ENCODE data around the gene SEL1L.
"Not testable (repeated sequence)": the region's sequence is repeated elsewhere in the genome, so short reads cannot be mapped to it uniquely, and the experiment has no call there.

Gene SEL1L

DNA sequence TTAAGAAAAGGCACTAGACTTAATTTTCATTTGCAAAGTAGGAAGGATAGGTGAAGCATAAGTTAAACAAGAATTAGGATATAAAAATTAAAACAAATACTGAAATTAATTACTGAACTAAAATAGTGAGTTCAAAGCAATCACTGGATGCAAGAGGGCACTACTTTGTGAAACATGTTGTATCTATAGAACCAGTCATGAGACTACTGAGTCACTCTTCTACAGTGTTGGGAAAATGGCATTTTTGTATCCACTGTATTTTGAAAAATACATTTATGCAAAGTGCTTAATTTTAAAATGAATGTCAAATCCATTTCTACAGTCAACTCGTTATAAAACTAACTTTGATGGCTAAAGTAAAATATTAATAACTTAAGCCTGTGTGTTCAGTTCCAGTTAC, 47.9 kb downstream of the SEL1L start:
- no peak overlapping the region for H3K27ac ChIP-seq (ENCODE audit: low read depth, low read length)

DNA sequence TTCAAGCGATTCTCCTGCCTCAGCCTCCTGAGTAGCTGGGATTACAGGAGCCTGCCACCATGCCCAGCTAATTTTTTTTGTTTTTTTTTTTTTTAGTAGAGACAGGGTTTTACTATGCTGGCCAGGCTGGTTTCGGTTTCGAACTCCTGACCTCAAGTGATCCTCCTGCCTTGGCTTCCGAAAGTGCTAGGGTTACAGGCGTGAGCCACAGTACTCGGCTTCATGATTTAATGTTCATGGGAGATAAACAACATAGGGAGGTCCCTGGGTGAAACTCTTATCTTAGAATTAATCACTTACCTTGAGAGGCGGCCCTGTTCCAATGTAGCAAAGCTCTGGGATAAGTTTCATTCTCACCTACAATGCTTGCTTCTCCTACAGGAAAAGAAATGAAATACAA, 48.3 kb downstream of the SEL1L start:
- no peak overlapping the region for H3K9ac ChIP-seq (ENCODE audit: low read length)
- H3K27ac ChIP-seq (ENCODE audit: low read depth, low read length): no peak overlapping the region
- H3K4me3 ChIP-seq (ENCODE audit: low read length): no peak overlapping the region
- H3K4me1 ChIP-seq (ENCODE audit: control insufficient read depth, insufficient read depth, low read length): no peaks in the 10 kb centered on the region
- no peaks in the 10 kb centered on the region for H3K27me3 ChIP-seq (ENCODE audit: control insufficient read depth, insufficient read depth, low read length)
- H3K36me3 ChIP-seq (ENCODE audit: control insufficient read depth, insufficient read depth, low read length): peaks cover 35% of the 10 kb centered on the region

More for the DNA sequence above, 47.9 kb downstream of the SEL1L start:
- Histone ChIP-seq H3K27me3 (ENCODE audit: control insufficient read depth, insufficient read depth, low read length) (no peaks in the 10 kb centered on the region), H3K4me1 (ENCODE audit: control insufficient read depth, insufficient read depth, low read length) (no peaks in the 10 kb centered on the region), H3K4me3 (ENCODE audit: low read length) (no peak overlapping the region), H3K9ac (ENCODE audit: low read length) (no peak overlapping the region), H3K36me3 (ENCODE audit: control insufficient read depth, insufficient read depth, low read length) (peaks cover 32% of the 10 kb centered on the region)

DNA sequence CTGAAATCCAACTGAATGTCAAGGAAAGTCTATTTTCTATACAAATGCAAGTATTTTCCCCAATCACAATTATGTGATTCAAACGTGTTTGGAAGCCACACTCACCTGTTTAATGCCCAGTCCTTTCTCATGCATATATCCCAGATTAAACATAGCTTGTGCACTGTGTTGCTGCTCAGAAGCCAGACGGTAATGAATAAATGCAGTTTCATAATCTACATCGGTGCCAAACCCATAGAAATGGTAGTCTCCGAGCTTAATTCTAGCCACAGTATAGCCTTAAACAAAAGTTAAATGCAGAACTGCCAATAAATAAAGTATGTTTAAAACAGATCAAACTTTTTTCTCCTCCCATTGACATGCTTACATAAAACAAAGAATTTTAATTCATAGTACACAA, 49.5 kb downstream of the SEL1L start:
- H3K27ac ChIP-seq (ENCODE audit: low read depth, low read length): no peak overlapping the region
- H3K4me3 ChIP-seq (ENCODE audit: low read length): no peak overlapping the region
- H3K4me1 ChIP-seq (ENCODE audit: control insufficient read depth, insufficient read depth, low read length): no peaks in the 10 kb centered on the region
- no peaks in the 10 kb centered on the region for H3K27me3 ChIP-seq (ENCODE audit: control insufficient read depth, insufficient read depth, low read length)
- peaks cover 33% of the 10 kb centered on the region for H3K36me3 ChIP-seq (ENCODE audit: control insufficient read depth, insufficient read depth, low read length)
- no peak overlapping the region for H3K9ac ChIP-seq (ENCODE audit: low read length)

DNA sequence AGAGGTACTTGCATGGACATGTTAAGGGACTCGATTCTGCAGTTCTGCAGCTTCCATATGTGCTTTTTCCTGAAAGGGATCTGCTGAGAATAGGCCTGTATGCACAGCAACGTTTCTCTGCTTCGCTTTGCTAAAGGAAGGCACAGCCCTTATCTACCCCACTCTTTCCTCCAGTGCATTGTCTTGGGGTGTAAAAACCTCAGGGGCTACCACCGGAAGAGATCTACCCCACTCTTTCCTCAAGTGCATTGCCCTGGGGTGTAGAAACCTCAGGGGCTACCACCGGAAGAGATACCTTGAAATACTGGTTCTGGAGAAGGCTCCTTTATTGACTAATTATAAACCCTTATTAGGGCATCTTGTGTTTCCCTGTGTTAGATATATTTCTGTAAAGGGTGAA, 52.9 kb downstream of the SEL1L start:
- Histone ChIP-seq H3K36me3 (ENCODE audit: control insufficient read depth, insufficient read depth, low read length) (peaks cover 29% of the 10 kb centered on the region), H3K27ac (ENCODE audit: low read depth, low read length) (no peak overlapping the region), H3K27me3 (ENCODE audit: control insufficient read depth, insufficient read depth, low read length) (no peaks in the 10 kb centered on the region), H3K4me1 (ENCODE audit: control insufficient read depth, insufficient read depth, low read length) (no peaks in the 10 kb centered on the region), H3K4me3 (ENCODE audit: low read length) (no peak overlapping the region), H3K9ac (ENCODE audit: low read length) (no peak overlapping the region)

DNA sequence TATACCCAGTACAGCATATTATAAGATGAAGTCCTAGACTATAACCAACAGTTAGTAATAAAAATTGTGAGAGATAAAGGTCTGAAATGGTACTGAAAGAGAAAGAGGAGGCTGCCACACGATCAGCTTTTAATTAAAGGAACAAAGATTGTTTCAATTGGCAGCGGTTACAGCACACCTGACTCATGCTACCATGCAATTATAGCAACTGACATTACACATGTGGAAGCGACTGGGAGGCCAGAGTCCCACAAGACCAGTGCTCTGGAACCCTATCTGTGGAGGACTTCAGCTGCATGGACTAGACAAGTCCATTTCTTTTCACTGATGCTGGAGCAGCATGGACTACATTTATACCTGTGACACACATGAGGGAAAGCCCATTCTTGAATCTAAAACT, 55.2 kb downstream of the SEL1L start:
- no peaks in the 10 kb centered on the region for H3K27me3 ChIP-seq (ENCODE audit: control insufficient read depth, insufficient read depth, low read length)
- H3K4me1 ChIP-seq (ENCODE audit: control insufficient read depth, insufficient read depth, low read length): no peaks in the 10 kb centered on the region
- peaks cover 17% of the 10 kb centered on the region for H3K36me3 ChIP-seq (ENCODE audit: control insufficient read depth, insufficient read depth, low read length)
- no peak overlapping the region for H3K4me3 ChIP-seq (ENCODE audit: low read length)
- H3K9ac ChIP-seq (ENCODE audit: low read length): no peak overlapping the region
- H3K27ac ChIP-seq (ENCODE audit: low read depth, low read length): no peak overlapping the region

DNA sequence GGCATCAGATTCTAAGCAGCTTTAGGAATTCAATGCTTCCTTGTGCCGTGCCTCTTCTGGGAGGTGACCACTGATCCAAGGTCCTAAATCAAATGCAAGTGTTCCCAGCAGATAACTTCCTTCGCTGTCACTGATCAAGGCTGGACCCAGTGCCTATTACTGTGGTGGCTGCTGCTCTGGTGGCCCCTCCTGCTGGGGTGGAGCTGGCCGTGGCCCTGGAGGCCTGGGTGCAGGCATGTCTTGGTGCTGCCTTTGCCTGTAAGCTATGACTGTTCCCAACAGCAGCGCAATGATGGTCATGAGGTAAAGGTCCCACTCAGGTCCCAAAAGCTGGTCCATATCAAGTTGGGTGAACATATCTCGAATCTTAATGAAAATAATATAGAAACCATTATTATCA, 56.8 kb downstream of the SEL1L start:
- H3K36me3 ChIP-seq (ENCODE audit: control insufficient read depth, insufficient read depth, low read length): peaks cover 17% of the 10 kb centered on the region
- no peak overlapping the region for H3K27ac ChIP-seq (ENCODE audit: low read depth, low read length)
- H3K4me3 ChIP-seq (ENCODE audit: low read length): no peak overlapping the region
- H3K27me3 ChIP-seq (ENCODE audit: control insufficient read depth, insufficient read depth, low read length): no peaks in the 10 kb centered on the region
- H3K4me1 ChIP-seq (ENCODE audit: control insufficient read depth, insufficient read depth, low read length): no peaks in the 10 kb centered on the region
- H3K9ac ChIP-seq (ENCODE audit: low read length): no peak overlapping the region

DNA sequence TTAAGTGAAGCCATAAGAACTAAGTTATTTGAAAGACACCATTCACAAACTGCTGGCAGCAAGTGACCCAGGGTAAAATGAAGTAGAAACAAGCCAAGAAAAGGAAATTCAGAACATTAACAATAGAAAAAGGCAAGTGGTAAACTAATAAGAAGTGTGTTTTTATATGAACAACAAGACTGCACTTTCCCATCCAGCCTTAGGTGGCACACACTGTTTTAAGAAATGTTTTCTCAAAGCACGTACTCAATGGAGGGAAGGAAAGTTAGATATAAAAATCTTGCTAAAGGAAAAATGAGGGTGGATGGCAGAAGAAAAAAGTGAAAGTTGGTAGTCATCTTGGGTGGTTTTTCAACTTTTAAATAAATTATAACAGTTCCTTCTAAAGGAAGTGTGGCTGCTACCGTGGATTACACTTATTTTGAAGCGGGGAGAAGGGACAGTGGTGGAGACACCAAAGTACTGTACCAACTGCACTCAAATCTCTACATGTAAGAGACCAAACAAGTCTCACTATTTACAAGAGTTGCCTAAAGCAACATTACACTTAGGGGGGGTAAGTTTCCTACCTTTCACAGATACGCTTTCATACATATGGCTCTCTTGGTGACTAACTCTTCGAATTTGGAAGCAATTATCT, 58.8 kb downstream of the SEL1L start:
- no peak overlapping the region for H3K4me3 ChIP-seq (ENCODE audit: low read length)
- peaks cover 14% of the 10 kb centered on the region for H3K36me3 ChIP-seq (ENCODE audit: control insufficient read depth, insufficient read depth, low read length)
- no peak overlapping the region for H3K9ac ChIP-seq (ENCODE audit: low read length)
- H3K27me3 ChIP-seq (ENCODE audit: control insufficient read depth, insufficient read depth, low read length): no peaks in the 10 kb centered on the region
- no peak overlapping the region for H3K27ac ChIP-seq (ENCODE audit: low read depth, low read length)
- H3K4me1 ChIP-seq (ENCODE audit: control insufficient read depth, insufficient read depth, low read length): no peaks in the 10 kb centered on the region

DNA sequence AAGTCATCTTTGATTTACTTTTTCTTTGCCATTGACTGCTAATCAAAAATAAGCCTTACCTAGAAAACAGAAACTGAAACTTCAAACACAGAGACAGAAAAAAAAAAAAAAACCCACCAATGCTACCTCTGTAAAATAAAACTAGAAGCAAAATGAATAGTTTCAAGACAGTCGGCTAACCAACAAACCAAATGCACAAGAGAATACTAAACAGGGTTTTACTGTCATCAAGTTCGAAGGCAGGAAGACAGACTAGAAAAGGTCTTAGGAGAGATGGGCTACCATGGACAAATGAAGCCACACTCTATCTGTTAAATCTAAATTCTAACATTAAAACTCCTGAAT, 59.5 kb downstream of the SEL1L start:
- Histone ChIP-seq H3K4me3 (ENCODE audit: low read length) (no peak overlapping the region), H3K4me1 (ENCODE audit: control insufficient read depth, insufficient read depth, low read length) (no peaks in the 10 kb centered on the region), H3K27ac (ENCODE audit: low read depth, low read length) (no peak overlapping the region), H3K36me3 (ENCODE audit: control insufficient read depth, insufficient read depth, low read length) (peaks cover 14% of the 10 kb centered on the region), H3K27me3 (ENCODE audit: control insufficient read depth, insufficient read depth, low read length) (no peaks in the 10 kb centered on the region), H3K9ac (ENCODE audit: low read length) (no peak overlapping the region)

DNA sequence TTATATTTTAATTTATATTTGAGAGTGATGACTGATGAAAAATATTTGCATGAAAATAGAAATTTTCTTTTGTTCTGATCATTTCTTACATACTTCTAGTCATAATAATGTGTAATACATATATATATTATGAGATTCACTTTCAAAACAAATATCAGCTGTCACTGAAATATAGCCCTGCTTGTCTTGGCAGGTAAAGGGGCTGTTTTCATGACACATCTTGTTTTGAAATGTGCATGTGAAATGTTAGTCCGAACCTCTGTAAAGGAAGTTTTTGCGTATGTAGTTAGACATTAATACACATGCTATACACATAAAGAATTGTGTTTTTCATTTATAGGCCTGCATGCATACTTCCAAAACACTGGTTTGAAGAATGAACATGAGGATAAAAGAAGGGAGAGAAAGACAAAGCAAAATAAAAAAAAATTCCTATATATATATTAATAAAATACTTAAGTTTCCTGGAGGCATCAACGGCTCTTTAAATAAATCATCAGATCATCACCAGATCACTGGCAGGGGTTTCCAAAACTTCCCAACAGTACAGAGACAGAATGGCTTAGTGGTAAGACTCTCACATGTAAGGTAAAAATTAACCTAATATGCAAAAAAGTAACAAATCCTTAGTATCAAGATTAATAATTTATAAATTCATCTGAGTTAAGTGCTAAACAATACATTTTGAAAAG, 60.1 kb downstream of the SEL1L start:
- no peak overlapping the region for H3K4me3 ChIP-seq (ENCODE audit: low read length)
- H3K27me3 ChIP-seq (ENCODE audit: control insufficient read depth, insufficient read depth, low read length): no peaks in the 10 kb centered on the region
- H3K4me1 ChIP-seq (ENCODE audit: control insufficient read depth, insufficient read depth, low read length): no peaks in the 10 kb centered on the region
- peaks cover 10% of the 10 kb centered on the region for H3K36me3 ChIP-seq (ENCODE audit: control insufficient read depth, insufficient read depth, low read length)
- no peak overlapping the region for H3K27ac ChIP-seq (ENCODE audit: low read depth, low read length)
- H3K9ac ChIP-seq (ENCODE audit: low read length): no peak overlapping the region

DNA sequence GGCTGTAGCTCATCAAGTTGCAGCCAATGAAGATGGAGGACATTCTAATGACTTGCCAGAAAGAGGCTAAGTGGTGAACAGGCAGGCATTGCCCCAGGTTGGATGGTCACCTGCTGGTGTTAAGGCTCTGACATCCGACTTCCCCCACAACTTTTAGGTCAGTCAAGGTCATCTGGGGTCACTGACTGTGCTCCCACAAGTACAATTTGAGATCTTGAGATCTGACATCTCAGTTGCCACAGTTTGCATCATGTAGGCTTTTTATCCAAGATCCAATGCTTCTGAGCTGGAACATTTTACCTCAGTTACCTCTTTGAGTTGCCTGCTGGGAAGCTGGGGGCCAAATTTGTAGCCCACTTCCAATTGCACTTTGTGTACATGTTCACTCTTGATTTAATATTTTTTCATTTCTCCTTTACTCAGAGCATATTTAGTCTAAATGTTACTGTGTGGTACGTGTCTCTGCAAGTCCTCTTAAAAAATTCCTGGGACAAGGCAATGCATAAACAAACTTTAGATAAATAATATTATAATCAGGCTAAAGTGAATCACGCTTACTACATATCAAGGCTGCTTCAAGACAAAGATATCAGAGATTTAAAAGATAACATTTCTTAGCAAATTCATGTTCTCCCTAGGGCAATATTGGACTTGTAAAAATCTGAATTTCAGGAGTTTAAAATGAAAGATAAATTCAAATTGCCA, 61.4 kb downstream of the SEL1L start:
- no peak overlapping the region for H3K9ac ChIP-seq (ENCODE audit: low read length)
- H3K36me3 ChIP-seq (ENCODE audit: control insufficient read depth, insufficient read depth, low read length): peaks cover 6% of the 10 kb centered on the region
- H3K4me1 ChIP-seq (ENCODE audit: control insufficient read depth, insufficient read depth, low read length): no peaks in the 10 kb centered on the region
- no peaks in the 10 kb centered on the region for H3K27me3 ChIP-seq (ENCODE audit: control insufficient read depth, insufficient read depth, low read length)
- no peak overlapping the region for H3K4me3 ChIP-seq (ENCODE audit: low read length)
- no peak overlapping the region for H3K27ac ChIP-seq (ENCODE audit: low read depth, low read length)

DNA sequence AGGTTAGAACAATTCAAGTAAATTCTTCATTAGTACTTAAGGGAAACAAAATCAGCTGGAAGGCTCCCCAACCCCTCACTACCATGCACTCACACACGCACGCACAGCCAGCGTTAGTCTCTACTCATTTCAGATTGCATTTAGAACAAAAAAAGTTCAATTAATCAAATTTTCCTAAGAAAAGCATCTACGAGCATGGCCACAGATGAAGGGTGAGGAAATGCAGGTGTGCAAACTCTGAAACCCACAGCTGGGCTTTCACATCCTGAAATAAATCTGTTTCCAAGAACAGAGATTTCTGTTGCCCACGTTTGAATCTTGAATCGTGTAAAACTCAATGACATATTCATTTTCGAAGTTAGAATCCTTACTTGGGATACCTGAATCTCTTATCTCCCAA, 62.6 kb downstream of the SEL1L start:
- H3K9ac ChIP-seq (ENCODE audit: low read length): no peak overlapping the region
- H3K27ac ChIP-seq (ENCODE audit: low read depth, low read length): no peak overlapping the region
- no peaks in the 10 kb centered on the region for H3K4me1 ChIP-seq (ENCODE audit: control insufficient read depth, insufficient read depth, low read length)
- H3K4me3 ChIP-seq (ENCODE audit: low read length): no peak overlapping the region
- no peaks in the 10 kb centered on the region for H3K27me3 ChIP-seq (ENCODE audit: control insufficient read depth, insufficient read depth, low read length)
- peaks cover 1% of the 10 kb centered on the region for H3K36me3 ChIP-seq (ENCODE audit: control insufficient read depth, insufficient read depth, low read length)

DNA sequence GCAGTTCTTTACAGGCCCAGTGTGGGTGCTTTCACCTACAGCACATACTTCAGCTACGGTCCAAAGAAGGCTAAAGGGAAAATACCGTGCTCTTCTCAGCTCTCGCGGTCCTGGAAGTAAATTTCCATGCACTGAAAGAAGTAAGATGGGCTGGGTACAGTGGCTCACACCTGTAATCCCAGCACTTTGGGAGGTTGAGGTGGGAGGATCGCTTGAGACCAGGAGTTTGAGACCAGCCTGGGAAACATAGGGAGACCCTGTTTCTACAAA, 63.2 kb downstream of the SEL1L start:
- H3K9ac ChIP-seq (ENCODE audit: low read length); H3K4me1 ChIP-seq (ENCODE audit: control insufficient read depth, insufficient read depth, low read length); H3K27ac ChIP-seq (ENCODE audit: low read depth, low read length); H3K27me3 ChIP-seq (ENCODE audit: control insufficient read depth, insufficient read depth, low read length); H3K4me3 ChIP-seq (ENCODE audit: low read length); H3K36me3 ChIP-seq (ENCODE audit: control insufficient read depth, insufficient read depth, low read length): not testable (repeated sequence)

DNA sequence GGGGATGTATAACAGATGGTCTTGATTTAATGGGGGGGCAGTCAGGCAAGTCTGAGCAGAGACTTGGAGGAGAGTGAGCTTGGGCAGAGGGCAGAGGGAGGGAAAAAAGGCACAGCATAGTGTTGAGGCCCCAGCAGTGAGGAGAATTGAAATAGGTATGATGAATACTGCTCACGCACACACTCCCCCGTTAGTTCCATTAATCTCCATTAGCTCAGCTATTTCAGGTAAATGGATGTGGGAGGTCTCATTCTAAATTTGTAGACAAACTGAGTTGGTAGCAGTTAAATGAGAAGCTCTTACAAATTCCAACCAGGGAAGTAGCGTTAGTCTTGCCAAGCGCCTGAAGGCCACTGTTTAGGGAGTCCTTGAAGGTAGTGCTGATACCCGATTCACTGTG, 66.8 kb downstream of the SEL1L start:
- H3K36me3 ChIP-seq (ENCODE audit: control insufficient read depth, insufficient read depth, low read length): no peaks in the 10 kb centered on the region
- no peak overlapping the region for H3K9ac ChIP-seq (ENCODE audit: low read length)
- no peak overlapping the region for H3K27ac ChIP-seq (ENCODE audit: low read depth, low read length)
- H3K27me3 ChIP-seq (ENCODE audit: control insufficient read depth, insufficient read depth, low read length): no peaks in the 10 kb centered on the region
- H3K4me1 ChIP-seq (ENCODE audit: control insufficient read depth, insufficient read depth, low read length): no peaks in the 10 kb centered on the region
- no peak overlapping the region for H3K4me3 ChIP-seq (ENCODE audit: low read length)

Data from rectal smooth muscle tissue (tissue), 1 donor.